ENCODE data around the gene TOMT. TPM values are rescaled to one million over a fixed set of nuclear protein-coding genes. Genes with fewer than 3 reads are reported as not detected.

TOMT gene
- polyA plus RNA-seq, 3 donors = not detected

DNA sequence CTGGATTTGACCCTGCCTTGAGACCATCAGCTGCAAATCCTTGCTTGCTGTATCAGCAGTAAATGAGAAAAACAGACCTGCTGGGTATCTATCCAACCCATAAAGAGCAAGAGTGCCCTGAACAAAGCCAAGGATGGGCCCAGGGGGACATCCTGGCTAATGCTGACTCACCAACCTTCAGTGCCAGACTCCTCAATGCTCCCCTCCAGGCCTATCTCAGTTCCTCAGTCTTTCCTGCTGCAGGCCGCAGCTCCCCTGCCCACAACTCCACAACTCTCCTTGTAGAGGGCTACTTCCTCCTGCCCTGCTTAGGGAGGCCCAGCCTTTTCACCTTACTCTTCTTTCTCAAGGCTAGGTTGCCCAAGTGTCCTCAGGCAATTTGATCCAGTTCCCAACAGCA, 5.3 kb upstream of the TOMT start:
- Histone ChIP-seq H3K4me1 (ENCODE audit: control insufficient read depth in 1 of 2, insufficient read depth in 2 of 2, low read length in 2 of 2) (peaks cover 46 to 50% of the 10 kb centered on the region in 2 donors), H3K4me3 (replicated peaks in 1 of 3; ENCODE audit: low read depth in 2 of 3, low read length in 3 of 3) (peak overlapping the region in 1 of 3 experiments; percentile 95), H3K79me2 (ENCODE audit: insufficient read depth, low read length) (peaks cover 65% of the 10 kb centered on the region), H2AFZ (ENCODE audit: insufficient read depth, low read depth, low read length, poor library complexity, severe bottlenecking) (no peak overlapping the region), H3K36me3 (replicated peaks in 1 of 2; ENCODE audit: control insufficient read depth in 1 of 2, insufficient read depth in 2 of 2, low read length in 2 of 2) (peaks cover 35 to 57% of the 10 kb centered on the region in 2 donors), H3K27ac (ENCODE audit: low read depth in 1 of 2, low read length in 2 of 2) (peak overlapping the region; percentile 53 to 95), H4K20me1 (ENCODE audit: insufficient read depth, low read length) (peaks cover 50% of the 10 kb centered on the region), H3K4me2 (replicated peaks; ENCODE audit: extremely low read depth, low read length, poor library complexity, severe bottlenecking) (peak overlapping the region; percentile 86), H3K9me3 (replicated peaks in 1 of 2; ENCODE audit: control insufficient read depth in 1 of 2, insufficient read depth in 1 of 2, low read length in 2 of 2) (no peaks in the 10 kb centered on the region), H3K27me3 (ENCODE audit: control insufficient read depth in 2 of 2, insufficient read depth in 2 of 2, low read length in 2 of 2) (no peaks in the 10 kb centered on the region), H3K9ac (ENCODE audit: insufficient read depth, low read length, poor library complexity, severe bottlenecking) (peak overlapping the region; percentile 91)
- intact Hi-C loops (cut with micrococcal nuclease) = loop anchor here (5.0 to 10.0 kb wide), 2 partner anchors 42 to 124 kb away; partner anchors contain the start of gene INPPL1 (in 1 of the 2)
- H3K4me1 Mint-ChIP-seq = peaks cover 52% of the 10 kb centered on the region
- no CpG with 5 or more reads among the region's 1 CpG for WGBS (ENCODE audit: insufficient coverage)
- DNase-seq = peak; percentile 51 to 77 (median 76)
- peaks cover 0 to 7% (median 0%) of the 10 kb centered on the region in 7 donors for H3K9me3 Mint-ChIP-seq
- TF ChIP-seq CTCF (IDR thresholded peaks at IDR 0.05) = no peak
- peak overlapping the region; percentile 95 to 98 (median 96) for H3K27ac Mint-ChIP-seq
- H3K36me3 Mint-ChIP-seq = peaks cover 40 to 78% of the 10 kb centered on the region in 2 donors
- H3K4me3 Mint-ChIP-seq = peak overlapping the region; percentile 60 to 99
- peaks cover 0 to 1% (median 1%) of the 10 kb centered on the region in 3 donors for H3K27me3 Mint-ChIP-seq (ENCODE audit: low read depth in 3 of 3)

DNA sequence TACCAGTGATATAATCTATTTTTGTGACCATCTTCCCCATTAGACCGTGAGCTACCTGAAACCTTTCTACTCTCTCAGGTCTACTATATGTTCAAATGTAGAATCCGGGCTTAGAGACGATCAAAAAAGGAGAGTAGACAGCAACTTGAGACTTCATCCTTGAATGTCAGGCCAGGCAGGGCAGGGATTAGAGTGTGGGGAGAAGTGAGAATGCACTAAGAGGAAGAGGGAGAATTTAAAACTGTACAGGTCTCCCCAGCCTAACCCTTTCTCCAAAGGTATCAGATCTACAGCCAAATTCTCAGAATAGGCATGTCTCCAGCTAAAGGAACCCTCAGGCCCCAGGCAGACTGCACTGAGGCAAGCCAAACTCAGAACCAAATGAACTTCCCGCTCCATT, 3.6 kb upstream of the TOMT start:
- H4K20me1 ChIP-seq (ENCODE audit: insufficient read depth, low read length) = peaks cover 42% of the 10 kb centered on the region
- peak overlapping the region; percentile 81 to 95 (median 81) for H3K4me3 ChIP-seq (replicated peaks in 1 of 3; ENCODE audit: low read depth in 2 of 3, low read length in 3 of 3)
- peak overlapping the region; percentile 75 for H2AFZ ChIP-seq (ENCODE audit: insufficient read depth, low read depth, low read length, poor library complexity, severe bottlenecking)
- no peaks in the 10 kb centered on the region for H3K27me3 ChIP-seq (ENCODE audit: control insufficient read depth in 2 of 2, insufficient read depth in 2 of 2, low read length in 2 of 2)
- peaks cover 25 to 53% of the 10 kb centered on the region in 2 donors for H3K36me3 ChIP-seq (replicated peaks in 1 of 2; ENCODE audit: control insufficient read depth in 1 of 2, insufficient read depth in 2 of 2, low read length in 2 of 2)
- H3K4me2 ChIP-seq (replicated peaks; ENCODE audit: extremely low read depth, low read length, poor library complexity, severe bottlenecking) = peak overlapping the region; percentile 86
- H3K79me2 ChIP-seq (ENCODE audit: insufficient read depth, low read length) = peaks cover 60% of the 10 kb centered on the region
- H3K9ac ChIP-seq (ENCODE audit: insufficient read depth, low read length, poor library complexity, severe bottlenecking) = peak overlapping the region; percentile 91
- Mint-ChIP-seq H3K36me3 (peaks cover 43 to 73% of the 10 kb centered on the region in 2 donors), H3K27me3 (ENCODE audit: low read depth in 3 of 3) (peaks cover 0 to 1% (median 0%) of the 10 kb centered on the region in 3 donors), H3K9me3 (peaks cover 0 to 7% (median 0%) of the 10 kb centered on the region in 7 donors), H3K4me3 (peak overlapping the region; percentile 91 to 99), H3K27ac (peak overlapping the region; percentile 95 to 98 (median 96)), H3K4me1 (peaks cover 52% of the 10 kb centered on the region)
- no peaks in the 10 kb centered on the region for H3K9me3 ChIP-seq (replicated peaks in 1 of 2; ENCODE audit: control insufficient read depth in 1 of 2, insufficient read depth in 1 of 2, low read length in 2 of 2)
- 0% methylated on average over 1 of the region's 4 CpGs for WGBS (ENCODE audit: insufficient coverage)
- peak in 1 of 3 donors; percentile 14 for DNase-seq
- intact Hi-C loops (cut with micrococcal nuclease) = loop anchor here (2.0 to 10.0 kb wide), 3 partner anchors 21 to 123 kb away; partner anchors contain the start of genes INPPL1 (in 1 of the 2), LRRC51 (in 1 of the 2) and NUMA1 (in 1 of the 2)
- H3K27ac ChIP-seq (ENCODE audit: low read depth in 1 of 2, low read length in 2 of 2) = peak overlapping the region; percentile 90 to 95
- no peak for TF ChIP-seq CTCF (IDR thresholded peaks at IDR 0.05)
- H3K4me1 ChIP-seq (ENCODE audit: control insufficient read depth in 1 of 2, insufficient read depth in 2 of 2, low read length in 2 of 2) = peaks cover 46 to 50% of the 10 kb centered on the region in 2 donors
